SK-N-MC (cell line): ENCODE data around the gene KAZN.

ENCODE experiments used
- DNase-seq: peaks from one replicate; pipeline ENCODE4 v3.0.0-alpha.2; 2011; ENCODE audit warnings: low read depth, low spot score
- H3K27ac ChIP-seq: fragments of 200-600 bp; sonication (generic); 2 replicates; pipeline ENCODE4 v1.5.1; 2016; ENCODE audit warnings: mixed run types
- H3K36me3 ChIP-seq: fragments of 200-600 bp; sonication (generic); 2 replicates; pipeline ENCODE4 v1.6.1; 2017; ENCODE audit warnings: antibody characterized with exemption, low read length, mixed read lengths; ENCODE audit not compliant: insufficient read depth
- H3K4me3 ChIP-seq: fragments of 200-600 bp; sonication (generic); 2 replicates; pipeline ENCODE4 v1.5.1; 2016
- H3K9ac ChIP-seq: fragments of 200-600 bp; sonication (generic); 2 replicates; pipeline ENCODE4 v1.8.0; 2017; ENCODE audit warnings: mixed run types, mixed read lengths; ENCODE audit not compliant: insufficient read length
- H3K9me3 ChIP-seq: fragments of 200-600 bp; sonication (generic); 2 replicates; pipeline ENCODE4 v1.6.1; 2017; ENCODE audit warnings: low read depth, mild to moderate bottlenecking, antibody characterized with exemption, low read length, moderate library complexity, mixed read lengths
- EZH2 ChIP-seq: fragments of 200-600 bp; sonication (generic); IDR thresholded peaks from one replicate; pipeline ENCODE4 v1.6.1; 2017; ENCODE audit warnings: antibody characterized with exemption
- FOXP2 ChIP-seq: optimal IDR thresholded peaks from 2 replicates; pipeline ENCODE3; 2011; ENCODE audit warnings: mild to moderate bottlenecking, moderate library complexity; ENCODE audit not compliant: insufficient read depth; ENCODE audit errors: extremely low read length, control extremely low read depth
- POLR2AphosphoS5 ChIP-seq: IDR thresholded peaks from 2 replicates; pipeline ENCODE4 v1.6.1; 2012; ENCODE audit warnings: mild to moderate bottlenecking, low read depth, low read length, borderline replicate concordance

KAZN gene

DNA sequence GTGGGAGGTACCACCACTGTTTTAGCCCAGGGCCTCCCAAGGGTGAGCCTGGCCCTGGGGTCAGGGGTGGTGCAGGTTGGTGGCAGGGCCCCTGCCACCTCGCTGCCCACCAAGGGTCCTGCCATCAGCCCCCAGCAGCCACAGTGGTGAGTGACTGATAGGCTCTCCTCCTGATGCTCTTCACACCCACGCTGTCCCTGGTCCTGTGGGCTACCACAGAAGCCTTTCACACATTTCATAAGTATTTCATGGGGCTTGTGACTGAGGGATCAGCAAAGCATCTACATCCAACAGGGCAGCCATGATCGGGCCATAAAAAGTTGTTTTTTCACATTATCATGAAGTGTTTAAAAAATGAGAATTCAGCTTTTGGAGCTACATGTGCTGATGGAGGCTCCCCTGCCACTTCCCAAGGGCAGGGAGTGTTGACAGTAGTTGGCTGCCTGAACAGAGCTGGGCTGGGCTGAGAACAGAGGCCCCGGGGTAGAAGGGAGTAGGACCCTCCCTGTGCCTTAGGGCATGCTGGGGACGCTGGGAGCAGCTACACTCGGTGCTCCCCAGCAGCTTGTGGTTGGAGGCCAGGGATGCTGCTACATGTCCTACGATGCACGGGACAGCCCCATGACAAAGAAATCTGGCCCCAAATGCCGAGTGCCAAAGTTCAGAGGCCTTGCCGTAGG lies 482.0 kb downstream of the KAZN start:
- H3K27ac ChIP-seq: no peak overlapping the region
- no peaks in the 10 kb centered on the region for H3K9me3 ChIP-seq
- no peaks in the 10 kb centered on the region for H3K36me3 ChIP-seq
- TF ChIP-seq EZH2 (no peak), FOXP2 (no peak), POLR2AphosphoS5 (no peak)
- DNase-seq: no peak
- H3K9ac ChIP-seq: no peak overlapping the region
- no peak overlapping the region for H3K4me3 ChIP-seq

- TF ChIP-seq FOXP2 (no peak), POLR2AphosphoS5 (no peak), EZH2 (no peak)
- Histone ChIP-seq H3K9me3 (no peaks in the 10 kb centered on the region), H3K36me3 (no peaks in the 10 kb centered on the region), H3K9ac (no peak overlapping the region), H3K4me3 (no peak overlapping the region), H3K27ac (no peak overlapping the region)
- DNase-seq: no peak
Measured at GRCh38 chr1:15081102-15081501, 482.6 kb downstream of the KAZN start.

DNA sequence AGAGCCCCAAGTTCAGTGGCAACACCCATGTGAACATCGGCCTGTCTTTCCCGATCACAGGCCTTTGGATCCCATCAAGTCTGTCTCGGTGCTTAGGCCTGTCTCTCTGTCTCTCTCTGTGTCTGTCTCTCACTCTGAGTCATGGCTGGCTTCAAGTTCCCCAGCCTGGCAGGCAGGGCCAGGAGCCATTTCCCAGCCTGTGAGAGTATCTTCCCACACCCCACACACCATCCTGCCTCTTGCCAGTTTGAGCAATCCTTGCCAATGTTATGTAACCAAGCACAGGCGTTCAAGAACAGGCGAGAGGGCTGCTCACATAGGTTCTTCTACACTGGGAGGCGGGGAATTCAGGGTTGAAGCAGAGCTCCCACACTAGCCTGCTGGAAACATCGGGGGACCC lies 485.1 kb downstream of the KAZN start:
- H3K36me3 ChIP-seq: no peaks in the 10 kb centered on the region

DNA sequence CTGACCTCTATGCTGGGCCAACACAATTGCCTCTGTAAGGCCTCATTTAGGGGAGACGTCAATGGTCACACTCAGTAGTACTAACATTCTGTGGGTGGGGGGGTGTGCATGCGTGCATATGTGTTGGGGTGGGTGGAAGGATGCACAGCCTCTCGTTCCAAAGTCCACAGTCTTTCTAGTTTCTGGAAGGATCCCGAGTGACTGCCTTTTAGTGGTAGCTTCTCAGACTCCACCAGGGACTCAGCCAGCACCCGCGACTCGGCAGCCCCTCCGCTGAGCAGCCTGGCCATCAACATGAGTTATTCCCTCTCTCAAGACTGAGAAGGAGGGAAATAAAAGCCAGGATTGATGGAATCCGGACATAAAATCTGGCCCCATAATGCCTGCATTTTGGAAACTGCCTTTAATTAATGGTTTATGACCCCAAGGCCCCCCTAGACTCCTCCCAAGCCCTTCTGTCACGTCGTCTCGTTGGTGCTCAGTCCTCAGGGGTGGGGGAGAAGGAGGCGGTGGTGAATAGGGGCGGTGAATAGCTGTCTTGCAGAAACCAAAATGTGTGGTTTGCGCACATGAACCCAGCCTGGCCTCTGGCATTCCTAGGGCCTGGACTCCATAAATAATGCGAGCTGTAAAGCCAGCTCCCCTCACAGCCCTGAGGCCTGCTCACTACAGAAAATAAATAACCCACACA lies 489.9 kb downstream of the KAZN start:
- no peaks in the 10 kb centered on the region for H3K9me3 ChIP-seq
- no peak overlapping the region for H3K4me3 ChIP-seq
- H3K9ac ChIP-seq: no peak overlapping the region
- no peak overlapping the region for H3K27ac ChIP-seq
- TF ChIP-seq EZH2: no peak
- TF ChIP-seq FOXP2: no peak
- no peak for DNase-seq
- H3K36me3 ChIP-seq: no peaks in the 10 kb centered on the region

More for the DNA sequence above, 485.1 kb downstream of the KAZN start:
- Histone ChIP-seq H3K4me3 (no peak overlapping the region), H3K9ac (no peak overlapping the region), H3K9me3 (no peaks in the 10 kb centered on the region), H3K27ac (no peak overlapping the region)
- TF ChIP-seq EZH2: no peak
- no peak for TF ChIP-seq POLR2AphosphoS5
- no peak for TF ChIP-seq FOXP2
- no peak for DNase-seq

DNA sequence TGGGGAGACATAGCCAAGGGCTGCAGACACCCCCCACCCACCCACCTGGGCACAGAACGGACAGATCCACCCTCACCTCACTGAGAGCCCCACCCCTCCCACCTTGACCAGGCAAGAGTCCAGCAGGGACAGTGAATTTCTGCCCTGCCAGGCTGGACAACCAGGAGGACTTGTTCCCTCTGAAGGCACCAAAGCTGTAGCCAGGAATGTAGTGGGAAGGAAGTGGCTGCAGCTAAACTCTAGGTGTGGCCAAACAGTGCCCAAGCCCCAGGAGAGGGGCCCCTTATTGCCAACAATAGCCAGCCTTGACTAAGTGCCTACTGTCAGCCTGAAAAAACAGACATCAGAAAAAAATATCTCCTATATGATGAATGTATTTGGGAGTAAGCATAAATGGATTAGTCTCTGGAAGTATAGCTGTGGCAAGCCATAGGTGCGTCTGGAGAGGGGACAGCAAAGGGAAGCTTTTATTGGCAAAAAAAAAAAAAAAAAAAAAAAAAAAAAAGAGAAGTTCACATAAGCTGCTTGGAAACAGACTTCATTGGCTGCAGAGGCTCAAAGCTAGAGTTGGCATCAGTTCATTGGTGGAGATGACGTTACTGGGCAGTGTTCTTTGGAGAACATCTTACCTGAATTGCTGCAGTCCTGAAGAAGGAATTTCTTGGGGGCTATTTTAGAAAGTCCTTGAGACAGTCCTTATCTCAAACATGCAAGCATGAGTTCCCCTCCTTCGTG lies 490.9 kb downstream of the KAZN start:
- DNase-seq: no peak
- Histone ChIP-seq H3K27ac (no peak overlapping the region), H3K9me3 (no peaks in the 10 kb centered on the region), H3K9ac (no peak overlapping the region), H3K4me3 (no peak overlapping the region), H3K36me3 (no peaks in the 10 kb centered on the region)
- no peak for TF ChIP-seq FOXP2
- TF ChIP-seq EZH2: no peak
- no peak for TF ChIP-seq POLR2AphosphoS5

- H3K9ac ChIP-seq: no peak overlapping the region
- H3K36me3 ChIP-seq: no peaks in the 10 kb centered on the region
- H3K27ac ChIP-seq: no peak overlapping the region
- no peak for DNase-seq
- no peaks in the 10 kb centered on the region for H3K9me3 ChIP-seq
- no peak overlapping the region for H3K4me3 ChIP-seq
- TF ChIP-seq FOXP2 (no peak), POLR2AphosphoS5 (no peak), EZH2 (no peak)
Measured at GRCh38 chr1:15090373-15090772, 491.9 kb downstream of the KAZN start.

GRCh38 chr1:15094056-15094455 lies 495.6 kb downstream of the KAZN start:
- H3K36me3 ChIP-seq: no peaks in the 10 kb centered on the region
- H3K4me3 ChIP-seq: no peak overlapping the region
- no peaks in the 10 kb centered on the region for H3K9me3 ChIP-seq
- no peak for DNase-seq
- TF ChIP-seq EZH2: no peak
- TF ChIP-seq FOXP2: no peak
- TF ChIP-seq POLR2AphosphoS5: no peak
- H3K27ac ChIP-seq: no peak overlapping the region
- no peak overlapping the region for H3K9ac ChIP-seq

DNA sequence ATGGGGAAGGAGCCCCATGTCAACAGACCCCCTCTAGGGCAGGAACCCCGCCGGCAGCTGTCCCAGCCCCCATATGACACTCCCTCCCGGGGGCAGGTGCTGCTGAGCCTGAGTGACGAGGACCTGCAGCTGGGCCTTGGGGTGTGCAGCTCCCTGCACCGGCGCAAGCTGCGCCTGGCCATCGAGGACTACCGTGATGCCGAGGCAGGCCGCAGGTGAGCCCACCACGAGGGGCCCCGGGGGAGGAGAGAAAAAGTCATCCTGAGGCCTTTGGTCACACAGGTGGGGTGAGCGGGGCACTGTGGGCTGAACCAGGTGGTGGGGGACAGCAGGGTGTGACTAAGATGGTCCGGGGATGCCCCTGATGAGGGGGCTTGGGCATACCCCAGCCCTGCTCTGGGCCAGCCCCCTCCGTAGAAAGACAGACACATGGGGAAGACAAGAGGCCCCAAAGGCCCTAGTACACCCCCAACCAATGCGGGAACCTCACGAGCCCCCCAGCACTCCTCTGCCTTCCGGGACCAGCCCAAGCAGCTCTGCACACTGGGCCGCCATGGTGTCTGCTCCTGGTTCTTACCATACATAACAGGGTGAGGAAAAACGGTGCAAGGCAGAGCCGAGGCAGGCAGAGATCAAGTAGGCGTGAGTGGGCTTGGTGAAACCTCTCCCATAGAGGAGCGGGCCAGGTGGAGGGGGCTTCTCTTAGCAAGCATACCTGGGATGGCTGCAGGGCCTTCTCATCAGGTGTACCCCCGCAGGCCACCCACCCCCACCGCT lies 496.4 kb downstream of the KAZN start:
- Histone ChIP-seq H3K27ac (no peak overlapping the region), H3K4me3 (no peak overlapping the region), H3K9me3 (no peaks in the 10 kb centered on the region), H3K9ac (no peak overlapping the region), H3K36me3 (no peaks in the 10 kb centered on the region)
- no peak for TF ChIP-seq POLR2AphosphoS5
- TF ChIP-seq EZH2: no peak
- TF ChIP-seq FOXP2: no peak
- no peak for DNase-seq

GRCh38 chr1:15095496-15095875 lies 497.0 kb downstream of the KAZN start:
- Histone ChIP-seq H3K9me3 (no peaks in the 10 kb centered on the region), H3K36me3 (no peaks in the 10 kb centered on the region), H3K27ac (no peak overlapping the region), H3K9ac (no peak overlapping the region), H3K4me3 (no peak overlapping the region)
- no peak for DNase-seq
- TF ChIP-seq POLR2AphosphoS5 (no peak), FOXP2 (no peak), EZH2 (no peak)
